K562 (cell line): ENCODE measurements around the gene CDKN3. TPM values are rescaled to one million over a fixed set of nuclear protein-coding genes. Genes with fewer than 3 reads are reported as not detected.

Experiments
- CAMTA2 ChIP-seq: fragments of 250-450 bp; sonication (Bioruptor Pico); conservative IDR thresholded peaks from 2 replicates; pipeline ENCODE4 v1.5.1; 2022
- HDAC6 ChIP-seq: IDR thresholded peaks from 2 replicates; pipeline ENCODE4 v1.6.1; 2012; ENCODE audit warnings: low read depth, mild to moderate bottlenecking, control low read depth, inconsistent platforms, low read length, moderate library complexity
- KAT2B ChIP-seq: IDR thresholded peaks from one replicate; pipeline ENCODE4 v1.6.1; 2012; ENCODE audit warnings: low read depth, mild to moderate bottlenecking, control low read depth, inconsistent platforms, low read length, moderate library complexity
- MCM5 ChIP-seq: fragments of 450-650 bp; IDR thresholded peaks from 2 replicates; pipeline ENCODE4 v1.6.1; 2016; ENCODE audit warnings: low read depth
- POLR2A ChIP-seq: fragments of 450-650 bp; conservative IDR thresholded peaks from 2 replicates; pipeline ENCODE4 v1.6.1; 2016
- POLR2AphosphoS5 ChIP-seq: IDR thresholded peaks from 2 replicates; pipeline ENCODE4 v1.6.1; 2011; ENCODE audit warnings: mild to moderate bottlenecking, low read depth, low read length, moderate library complexity; ENCODE audit not compliant: control insufficient read depth, insufficient read depth
- SAP30 ChIP-seq: fragments of 200-600 bp; sonication (generic); IDR thresholded peaks from 2 replicates; pipeline ENCODE4 v1.6.1; 2012; ENCODE audit warnings: borderline replicate concordance, low read depth, mild to moderate bottlenecking, moderate library complexity, low read length, control low read depth, inconsistent platforms; ENCODE audit not compliant: insufficient read depth, poor library complexity, severe bottlenecking
- TFE3 ChIP-seq: fragments of 450-650 bp; formaldehyde crosslinking; IDR thresholded peaks from 2 replicates; pipeline ENCODE4 v1.4.0; 2020; ENCODE audit warnings: mild to moderate bottlenecking, mixed read lengths
- TOE1 ChIP-seq, 2 experiments: fragments of 450-650 bp in 1 of 2; sonication (generic) in 1 of 2; formaldehyde crosslinking in 1 of 2; IDR thresholded peaks; 2 replicates each; pipeline versions ENCODE4 v1.7.1 to v1.8.0; 2016 to 2022; ENCODE audit warnings: borderline replicate concordance in 2 of 2, mild to moderate bottlenecking in 2 of 2, antibody characterized with exemption in 1 of 2, inconsistent platforms in 1 of 2, low read depth in 1 of 2, missing genetic modification reagents in 1 of 2, moderate library complexity in 1 of 2
- ZBTB49 ChIP-seq: sonication (generic); formaldehyde crosslinking; IDR thresholded peaks from 2 replicates; pipeline ENCODE4 v1.8.0; 2022; ENCODE audit warnings: missing genetic modification reagents, mild to moderate bottlenecking, borderline replicate concordance
- ZBTB9 ChIP-seq: fragments of 450-650 bp; formaldehyde crosslinking; IDR thresholded peaks from 2 replicates; pipeline ENCODE4 v1.4.0; 2020; ENCODE audit warnings: mild to moderate bottlenecking, moderate library complexity
- ZNF175 ChIP-seq: fragments of 200-800 bp; sonication (Bioruptor generic); IDR thresholded peaks from 2 replicates; pipeline ENCODE4 v1.6.1; 2016; ENCODE audit warnings: low read depth, mild to moderate bottlenecking, missing genetic modification characterization, missing compliant biosample characterization
- ZNF239 ChIP-seq: fragments of 250-450 bp; sonication (Bioruptor Pico); IDR thresholded peaks from 2 replicates; pipeline ENCODE4 v1.4.0; 2020; ENCODE audit warnings: mild to moderate bottlenecking
- ZNF592 ChIP-seq: fragments of 450-650 bp; IDR thresholded peaks from 2 replicates; pipeline ENCODE4 v1.6.1; 2017; ENCODE audit warnings: antibody characterized with exemption, mild to moderate bottlenecking
- polyA plus RNA-seq, 8 experiments: library from polyadenylated mRNA; depleted of rRNA in 4 of 8; stranded (reverse) in 5 of 8; unstranded in 3 of 8; fragments of >200 nt; fragmentation: Nextera tagmentation in 2 of 8; fragmentation: Illumina TruSeq in 1 of 8; extraction: Ambion mirVana in 2 of 8; extraction: Trizol in 1 of 8; gene quantifications; 2 replicates each; pipeline versions ENCODE4 v1.2.1 to v1.2.3, GENCODE V29; 2011 to 2014; ENCODE audit warnings: inconsistent platforms in 1 of 8, missing spikeins in 1 of 8
- total RNA-seq, 7 experiments: library from RNA; depleted of rRNA in 6 of 7; stranded (reverse); fragments of >200 nt in 6 of 7; fragmentation: Illumina TruSeq in 2 of 7; extraction: Trizol in 2 of 7; gene quantifications; 2 replicates each; pipeline versions ENCODE4 v1.2.1 to v1.2.3, GENCODE V29; 2011 to 2021; ENCODE audit warnings: low replicate concordance in 1 of 7

CDKN3 gene
- total and polyA plus RNA-seq, 9 of the 15 experiments (the other 6 are each of a cell fraction or from before 2014, with no cell fraction given) = 41.3 to 128 (median 70.7) TPM

- 0 out of 2 replicates have a peak, but pooled peaks have one; percentile 47 for TF ChIP-seq ZBTB9
- TF ChIP-seq SAP30 = peak; percentile 72
- TF ChIP-seq HDAC6 = no peak
- no peak for TF ChIP-seq MCM5
- TF ChIP-seq ZNF239 (CRISPR knock-in tag) = no peak
- no peak for TF ChIP-seq KAT2B
- no peak for TF ChIP-seq TFE3 (CRISPR knock-in tag)
- TF ChIP-seq ZBTB49 (CRISPR knock-in tag) = no peak
- TF ChIP-seq ZNF175 = no peak
- TF ChIP-seq CAMTA2 (CRISPR knock-in tag) = no peak
- peak; percentile 62; the same call in 1 of the 2 replicates for TF ChIP-seq ZNF592
- no peak for TF ChIP-seq TOE1 (IDR thresholded peaks at IDR 0.05; ENCODE audit: borderline replicate concordance)
- no peak for TF ChIP-seq TOE1 (CRISPR knock-in tag; IDR thresholded peaks at IDR 0.05; ENCODE audit: borderline replicate concordance, low read depth)
- TF ChIP-seq POLR2A = peak; percentile 76
- peak; percentile 58; the same call in 1 of the 2 replicates for TF ChIP-seq POLR2AphosphoS5
Observed at GRCh38 chr14:54440873-54441868, 44.4 kb downstream of the CDKN3 start, which contains the start of gene CNIH1 (continued).
